GM21528 (cell line): ENCODE results near the gene C5orf24.
A peak's percentile ranks its signal among the peaks of the same experiment; 100 is the strongest.
"Not testable (repeated sequence)": the region's sequence is repeated elsewhere in the genome, so short reads cannot be mapped to it uniquely, and the experiment has no call there.

Experiments
- ATAC-seq: cut with Tn5 transposase; IDR thresholded peaks from one replicate; pipeline ENCODE4 v1.9.1; 2021; ENCODE audit warnings: mild to moderate bottlenecking, moderate library complexity; ENCODE audit not compliant: unreplicated experiment, low FRiP score

The C5orf24 gene

GRCh38 chr5:134851307-134851923, 5.6 kb downstream of the C5orf24 start:
- no peak for ATAC-seq

- ATAC-seq: not testable (repeated sequence)
Observed at GRCh38 chr5:134856465-134856864, 10.7 kb downstream of the C5orf24 start.

DNA sequence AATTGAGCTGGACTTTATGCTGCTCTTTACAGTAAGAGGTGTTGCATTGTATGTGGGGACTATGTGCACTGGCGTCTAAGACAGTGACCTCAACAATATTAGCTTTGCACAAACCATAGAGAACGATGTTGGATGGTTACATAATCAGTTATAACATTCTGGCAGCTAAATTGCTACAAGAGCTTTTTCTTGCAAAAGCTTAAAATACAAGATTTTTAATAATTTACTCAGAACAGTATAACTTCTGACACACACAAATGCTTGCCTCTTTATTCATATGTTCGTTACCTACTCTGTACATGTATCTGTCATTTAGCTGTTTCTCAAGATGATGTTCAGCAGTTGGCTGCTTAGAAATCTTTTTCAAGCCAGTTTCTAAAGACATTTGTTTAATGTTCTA, 11.6 kb downstream of the C5orf24 start:
- ATAC-seq: no peak

GRCh38 chr5:134864707-134865106, 18.9 kb downstream of the C5orf24 start:
- no peak for ATAC-seq

- no peak for ATAC-seq
Observed at GRCh38 chr5:134873494-134873893, 27.7 kb downstream of the C5orf24 start.

- ATAC-seq: peak; percentile 84
Observed at GRCh38 chr5:134873987-134874830, 28.4 kb downstream of the C5orf24 start, which contains the start of gene TXNDC15. TSS of gene TXNDC15 (plus strand) at chr5:134874371. CDS start at chr5:134874428, 57 bp downstream.

DNA sequence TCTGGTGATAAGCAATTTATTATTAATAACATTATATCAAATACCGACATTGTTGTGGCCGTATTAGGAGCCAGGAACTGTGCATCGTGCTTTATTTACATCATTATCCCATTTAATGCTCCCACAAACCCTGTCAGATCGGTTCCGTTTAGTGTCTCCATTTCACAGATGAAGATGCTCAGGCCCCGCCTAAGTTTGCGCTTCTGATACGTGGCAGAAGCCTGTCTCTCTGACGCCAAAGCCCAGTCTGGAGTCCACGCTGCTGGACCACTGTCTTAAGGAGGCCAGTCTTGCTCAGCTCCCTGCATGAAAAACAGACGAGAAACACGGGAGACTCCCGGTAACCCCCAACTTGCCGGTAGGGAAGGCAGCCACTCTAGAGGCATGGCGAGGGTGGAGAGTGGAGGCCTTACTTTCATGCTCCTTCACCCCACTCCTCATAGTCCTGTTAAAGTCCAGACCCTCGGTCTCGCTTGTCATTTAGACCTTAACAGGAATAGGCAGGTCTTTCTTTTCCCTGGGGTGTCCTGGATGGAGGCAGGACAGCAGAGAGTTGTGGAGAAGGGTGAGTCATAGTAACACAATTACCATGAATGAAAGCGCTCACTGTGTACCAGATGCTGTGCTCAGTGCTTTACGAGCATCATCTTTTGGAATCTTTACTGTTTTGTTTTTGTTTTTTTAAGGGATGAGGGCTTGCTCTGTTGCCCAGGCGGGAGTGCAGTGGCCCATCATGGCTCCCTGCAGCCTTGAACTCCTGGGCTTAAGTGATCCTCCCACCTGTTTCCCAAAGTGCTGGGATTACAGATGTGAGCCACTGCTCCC, 29.3 kb downstream of the C5orf24 start:
- peak; percentile 38 for ATAC-seq

- ATAC-seq: no peak
Observed at GRCh38 chr5:134877159-134877558, 31.4 kb downstream of the C5orf24 start.

DNA sequence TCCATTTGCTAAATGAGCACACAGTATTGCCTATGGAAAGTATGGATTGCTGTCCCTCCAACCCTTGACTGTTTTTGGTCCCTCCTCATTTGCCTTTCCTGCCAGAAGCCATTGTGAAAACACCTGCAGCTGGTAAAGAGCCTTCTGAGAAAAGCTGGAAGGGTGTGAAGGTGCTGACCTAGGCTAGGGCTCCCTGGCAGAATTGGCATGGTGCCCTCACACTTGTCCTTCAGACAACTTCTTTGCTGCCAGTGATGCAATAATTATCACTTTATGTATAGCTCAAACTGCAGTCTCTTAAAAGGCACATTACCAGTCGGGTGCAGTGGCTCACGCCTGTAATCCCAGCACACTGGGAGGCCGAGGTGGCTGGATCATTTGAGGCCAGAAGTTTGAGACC, 32.6 kb downstream of the C5orf24 start:
- no peak for ATAC-seq

- no peak for ATAC-seq
Observed at GRCh38 chr5:134879456-134879855, 33.7 kb downstream of the C5orf24 start.

DNA sequence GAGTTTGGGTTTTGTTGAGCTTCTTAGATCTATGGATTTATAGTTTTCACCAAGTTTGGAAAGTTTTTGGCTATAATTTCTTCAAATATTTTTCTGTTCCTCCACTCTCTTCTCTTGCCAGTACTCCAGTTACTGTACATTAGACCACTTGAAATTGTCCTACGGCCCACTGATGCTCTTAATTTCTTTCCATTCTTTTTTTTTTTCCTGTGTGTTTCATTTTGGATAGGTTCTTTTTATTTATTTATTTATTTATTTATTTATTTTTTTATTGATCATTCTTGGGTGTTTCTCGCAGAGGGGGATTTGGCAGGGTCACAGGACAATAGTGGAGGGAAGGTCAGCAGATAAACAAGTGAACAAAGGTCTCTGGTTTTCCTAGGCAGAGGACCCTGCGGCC, 35.2 kb downstream of the C5orf24 start:
- not testable (repeated sequence) for ATAC-seq

DNA sequence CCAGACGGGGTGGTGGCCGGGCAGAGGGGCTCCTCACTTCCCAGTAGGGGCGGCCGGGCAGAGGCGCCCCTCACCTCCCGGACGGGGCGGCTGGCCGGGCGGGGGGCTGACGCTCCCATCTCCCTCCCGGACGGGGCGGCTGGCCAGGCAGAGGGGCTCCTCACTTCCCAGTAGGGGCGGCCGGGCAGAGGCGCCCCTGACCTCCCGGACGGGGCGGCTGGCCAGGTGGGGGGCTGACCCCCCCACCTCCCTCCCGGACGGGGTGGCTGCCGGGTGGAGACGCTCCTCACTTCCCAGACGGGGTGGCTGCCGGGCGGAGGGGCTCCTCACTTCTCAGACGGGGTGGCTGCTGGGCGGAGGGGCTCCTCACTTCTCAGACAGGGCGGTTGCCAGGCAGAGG, 35.9 kb downstream of the C5orf24 start:
- ATAC-seq: not testable (repeated sequence)

GRCh38 chr5:134887593-134888159, 41.9 kb downstream of the C5orf24 start:
- no peak for ATAC-seq

GRCh38 chr5:134889335-134889734, 43.6 kb downstream of the C5orf24 start:
- ATAC-seq: no peak

GRCh38 chr5:134891473-134891872, 45.7 kb downstream of the C5orf24 start:
- no peak for ATAC-seq

DNA sequence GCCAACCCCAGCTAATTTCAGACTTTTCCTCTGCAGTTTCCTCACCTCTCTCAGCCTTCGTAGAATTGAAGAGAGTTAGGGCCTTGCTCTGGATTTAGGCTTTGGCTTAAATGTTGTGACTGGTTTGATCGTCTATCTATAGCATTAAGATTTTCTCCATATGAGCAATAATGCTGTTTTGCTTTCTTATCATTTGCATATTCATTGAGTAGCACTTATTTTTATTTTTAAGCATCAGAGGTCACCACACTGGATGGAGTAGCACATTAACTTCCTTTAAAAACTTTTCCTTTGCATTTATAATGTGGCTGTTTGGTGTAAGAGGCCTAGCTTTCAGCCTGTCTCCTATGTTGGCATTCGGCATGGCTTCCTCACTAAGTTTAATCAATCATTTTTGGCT, 46.5 kb downstream of the C5orf24 start:
- ATAC-seq: no peak

DNA sequence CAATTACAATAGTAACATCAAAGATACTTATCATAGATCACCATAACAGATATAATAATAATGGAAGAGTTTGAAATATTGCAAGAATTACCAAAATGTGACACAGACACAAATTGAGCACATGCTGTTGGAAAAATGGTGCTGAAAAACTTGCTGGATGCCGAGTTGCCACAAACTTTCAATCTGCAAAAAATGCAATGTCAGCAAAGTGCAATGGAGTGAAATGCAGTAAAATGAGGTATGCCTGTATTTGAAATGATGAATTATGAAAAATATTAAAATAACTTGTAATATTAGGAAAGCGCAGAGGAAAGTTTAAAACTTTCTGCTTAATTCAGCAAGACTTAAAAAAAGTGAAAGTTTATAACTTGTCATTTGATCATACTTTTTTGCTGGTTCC, 47.2 kb downstream of the C5orf24 start:
- no peak for ATAC-seq

DNA sequence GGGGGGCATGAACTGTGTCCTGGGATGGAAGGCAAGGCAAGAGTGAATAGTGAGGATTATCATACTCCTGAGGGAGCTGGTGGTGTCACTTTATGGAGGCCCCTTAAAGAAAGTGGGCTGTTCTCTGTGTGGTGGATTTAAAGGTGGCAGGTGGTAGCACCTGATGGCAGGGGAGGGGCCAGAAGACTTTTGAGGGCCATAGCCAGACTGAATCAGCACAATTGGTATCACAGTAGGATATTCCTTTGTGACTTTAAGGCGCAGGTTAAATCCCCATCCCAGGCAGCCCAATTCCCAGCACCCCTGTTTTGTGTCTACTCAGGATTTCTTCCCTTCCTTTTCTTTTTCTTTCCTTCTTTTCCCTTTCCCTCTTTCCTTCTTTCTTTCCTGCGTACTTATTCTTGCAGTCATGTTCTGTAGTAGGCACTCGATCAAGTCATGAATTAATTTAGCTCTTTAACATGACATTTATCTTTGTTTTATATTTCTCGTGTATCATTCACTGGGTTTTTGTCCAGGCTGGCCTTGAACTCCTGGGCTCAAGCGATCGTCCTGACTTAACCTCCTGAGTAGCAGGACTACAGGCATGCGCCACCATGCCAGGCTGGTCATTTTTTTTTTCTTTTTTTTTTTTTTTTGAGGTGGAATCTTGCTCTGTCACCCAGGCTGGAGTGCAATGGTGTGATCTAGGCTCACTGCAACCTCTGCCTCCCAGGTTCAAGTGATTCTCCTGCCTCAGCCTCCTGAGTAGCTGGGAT, 48.2 kb downstream of the C5orf24 start:
- ATAC-seq: no peak

- ATAC-seq: peak; percentile 41
Observed at GRCh38 chr5:134902071-134902801, 56.5 kb downstream of the C5orf24 start.
